DMS 273 (cell line): ENCODE results near the gene HNRNPK.

Experiments used
- DNase-seq: peaks from one replicate; lab custom pipeline; 2025; ENCODE audit not compliant: unreplicated experiment; lab: John Stamatoyannopoulos, UW

Gene HNRNPK

GRCh38 chr9:83979812-83980394 is at the start of gene HNRNPK:
TSS of gene HNRNPK (minus strand) at chr9:83980215. CDS start at chr9:83978252, 1,963 bp downstream.
- peak; percentile 99 for DNase-seq

- no peak for DNase-seq
Measured at GRCh38 chr9:84027201-84027600, 47.2 kb upstream of the HNRNPK start.

GRCh38 chr9:84024041-84024575 is 44.1 kb upstream of the HNRNPK start:
- no peak for DNase-seq

- DNase-seq = no peak
Measured at GRCh38 chr9:84007662-84008061, 27.6 kb upstream of the HNRNPK start.

GRCh38 chr9:84003246-84003645 is 23.2 kb upstream of the HNRNPK start:
- no peak for DNase-seq

GRCh38 chr9:84002344-84002743 is 22.3 kb upstream of the HNRNPK start:
- no peak for DNase-seq

- no peak for DNase-seq
Measured at GRCh38 chr9:84001621-84002020, 21.6 kb upstream of the HNRNPK start.

- no peak for DNase-seq
Measured at GRCh38 chr9:84000186-84000585, 20.2 kb upstream of the HNRNPK start.

GRCh38 chr9:83999141-83999918 is 19.3 kb upstream of the HNRNPK start:
- DNase-seq = no peak

GRCh38 chr9:83996126-83996525 is 16.1 kb upstream of the HNRNPK start:
- peak; percentile 25 for DNase-seq

GRCh38 chr9:83992901-83993300 is 12.9 kb upstream of the HNRNPK start:
- DNase-seq = no peak

GRCh38 chr9:83992407-83992806 is 12.4 kb upstream of the HNRNPK start:
- DNase-seq = no peak

GRCh38 chr9:83991355-83991754 is 11.3 kb upstream of the HNRNPK start:
- DNase-seq = no peak

GRCh38 chr9:83988411-83988810 is 8.4 kb upstream of the HNRNPK start:
- DNase-seq = no peak

GRCh38 chr9:83987402-83987791 is 7.4 kb upstream of the HNRNPK start:
- no peak for DNase-seq

GRCh38 chr9:83986765-83987401 is 6.9 kb upstream of the HNRNPK start:
- DNase-seq = peak; percentile 5

- no peak for DNase-seq
Measured at GRCh38 chr9:83986195-83986594, 6.2 kb upstream of the HNRNPK start.

GRCh38 chr9:83981126-83981871 is 1.3 kb upstream of the HNRNPK start:
- peak; percentile 72 for DNase-seq

- DNase-seq = peak; percentile 99
Measured at GRCh38 chr9:83980395-83981125, 545 bp upstream of the HNRNPK start, which contains the start of gene RMI1. TSS of gene RMI1 (plus strand) at chr9:83980805. CDS start at chr9:84000987, 20,182 bp downstream.
